ENCODE measurements around the gene ANXA2. TPM values are rescaled to one million over a fixed set of nuclear protein-coding genes. Genes with fewer than 3 reads are reported as not detected.

Gene ANXA2
- polyA plus RNA-seq, 2 donors: 1,972 to 2,098 TPM

DNA sequence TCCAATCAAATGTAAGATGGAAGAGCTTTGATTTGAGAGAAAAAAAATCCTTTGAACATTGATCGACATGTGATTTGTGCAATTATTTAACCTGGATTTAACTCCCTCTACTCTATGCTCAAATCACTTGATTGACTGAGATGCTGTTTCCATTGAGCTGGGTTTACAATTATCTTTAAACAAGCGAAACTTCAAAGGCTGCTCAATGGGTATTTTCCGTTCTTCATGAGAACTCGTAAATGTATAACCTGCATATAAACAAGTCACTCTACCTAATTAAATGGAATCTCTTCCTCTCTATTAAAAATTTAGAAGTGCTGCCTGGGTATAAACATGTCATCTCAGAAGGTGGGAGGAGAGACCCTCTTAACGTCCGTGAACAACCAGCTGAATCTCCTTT is 71.9 kb downstream of the ANXA2 start:
- H3K27ac ChIP-seq (ENCODE audit: low read depth in 2 of 2, low read length in 1 of 2): no peak overlapping the region
- H3K4me3 ChIP-seq (ENCODE audit: low read depth in 1 of 2, low read length in 2 of 2): no peak overlapping the region
- no peaks in the 10 kb centered on the region for H3K36me3 ChIP-seq (ENCODE audit: control insufficient read depth in 2 of 2, insufficient read depth in 2 of 2, low read length in 1 of 2)
- H3K4me1 ChIP-seq (ENCODE audit: control insufficient read depth in 2 of 2, insufficient read depth in 2 of 2, low read length in 1 of 2): no peaks in the 10 kb centered on the region
- 58% methylated on average over 6 of the region's 6 CpGs for WGBS, 2 donors
- no peaks in the 10 kb centered on the region for H3K9me3 ChIP-seq (ENCODE audit: control insufficient read depth in 2 of 2, insufficient read depth in 1 of 2, low read depth in 1 of 2, low read length in 1 of 2)
- H3K27me3 ChIP-seq (ENCODE audit: control insufficient read depth in 1 of 2, insufficient read depth in 2 of 2, low read length in 2 of 2): peaks cover 0 to 2% of the 10 kb centered on the region in 2 donors

- H3K36me3 ChIP-seq (ENCODE audit: control insufficient read depth in 2 of 2, insufficient read depth in 2 of 2, low read length in 1 of 2): no peaks in the 10 kb centered on the region
- no peaks in the 10 kb centered on the region for H3K9me3 ChIP-seq (ENCODE audit: control insufficient read depth in 2 of 2, insufficient read depth in 1 of 2, low read depth in 1 of 2, low read length in 1 of 2)
- no peak overlapping the region for H3K4me3 ChIP-seq (ENCODE audit: low read depth in 1 of 2, low read length in 2 of 2)
- no peak overlapping the region for H3K27ac ChIP-seq (ENCODE audit: low read depth in 2 of 2, low read length in 1 of 2)
- H3K27me3 ChIP-seq (ENCODE audit: control insufficient read depth in 1 of 2, insufficient read depth in 2 of 2, low read length in 2 of 2): peaks cover 0 to 2% of the 10 kb centered on the region in 2 donors
- WGBS, 2 donors: 59 to 62% methylated on average over 10 of the region's 10 CpGs
- H3K4me1 ChIP-seq (ENCODE audit: control insufficient read depth in 2 of 2, insufficient read depth in 2 of 2, low read length in 1 of 2): no peaks in the 10 kb centered on the region
Observed at GRCh38 chr15:60324706-60325438, 72.9 kb downstream of the ANXA2 start.

- no peak overlapping the region for H3K4me3 ChIP-seq (ENCODE audit: low read depth in 1 of 2, low read length in 2 of 2)
- H3K27ac ChIP-seq (ENCODE audit: low read depth in 2 of 2, low read length in 1 of 2): no peak overlapping the region
- no peaks in the 10 kb centered on the region for H3K36me3 ChIP-seq (ENCODE audit: control insufficient read depth in 2 of 2, insufficient read depth in 2 of 2, low read length in 1 of 2)
- WGBS, 2 donors: 77% methylated on average over 5 of the region's 5 CpGs
- H3K9me3 ChIP-seq (ENCODE audit: control insufficient read depth in 2 of 2, insufficient read depth in 1 of 2, low read depth in 1 of 2, low read length in 1 of 2): no peaks in the 10 kb centered on the region
- peaks cover 0 to 2% of the 10 kb centered on the region in 2 donors for H3K27me3 ChIP-seq (ENCODE audit: control insufficient read depth in 1 of 2, insufficient read depth in 2 of 2, low read length in 2 of 2)
- no peaks in the 10 kb centered on the region for H3K4me1 ChIP-seq (ENCODE audit: control insufficient read depth in 2 of 2, insufficient read depth in 2 of 2, low read length in 1 of 2)
Observed at GRCh38 chr15:60323322-60323721, 74.5 kb downstream of the ANXA2 start.

DNA sequence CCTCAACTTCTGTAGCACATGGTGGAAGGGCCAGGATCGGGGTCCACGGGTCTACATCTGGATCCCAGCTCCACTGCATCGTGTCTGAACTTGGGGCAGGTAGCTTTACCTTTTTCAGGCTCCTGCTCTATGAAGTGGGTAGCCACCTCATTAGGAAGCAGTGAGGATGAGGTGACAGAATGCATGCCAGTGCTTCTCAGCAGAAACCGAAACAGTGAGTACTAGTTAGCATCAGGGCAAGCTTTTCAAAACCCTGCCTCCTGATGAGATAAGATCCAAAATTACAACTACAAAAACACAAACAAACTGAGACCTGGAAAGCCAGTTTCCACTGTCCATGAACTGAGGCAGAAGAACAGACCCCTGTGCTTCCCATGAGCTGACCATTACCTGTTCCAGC is 77.4 kb downstream of the ANXA2 start:
- H3K4me3 ChIP-seq (ENCODE audit: low read depth in 1 of 2, low read length in 2 of 2): no peak overlapping the region
- H3K9me3 ChIP-seq (ENCODE audit: control insufficient read depth in 2 of 2, insufficient read depth in 1 of 2, low read depth in 1 of 2, low read length in 1 of 2): no peaks in the 10 kb centered on the region
- no peaks in the 10 kb centered on the region for H3K36me3 ChIP-seq (ENCODE audit: control insufficient read depth in 2 of 2, insufficient read depth in 2 of 2, low read length in 1 of 2)
- WGBS, 2 donors: 91 to 94% methylated on average over 4 of the region's 4 CpGs
- no peak overlapping the region for H3K27ac ChIP-seq (ENCODE audit: low read depth in 2 of 2, low read length in 1 of 2)
- H3K4me1 ChIP-seq (ENCODE audit: control insufficient read depth in 2 of 2, insufficient read depth in 2 of 2, low read length in 1 of 2): no peaks in the 10 kb centered on the region
- H3K27me3 ChIP-seq (ENCODE audit: control insufficient read depth in 1 of 2, insufficient read depth in 2 of 2, low read length in 2 of 2): peaks cover 0 to 2% of the 10 kb centered on the region in 2 donors

DNA sequence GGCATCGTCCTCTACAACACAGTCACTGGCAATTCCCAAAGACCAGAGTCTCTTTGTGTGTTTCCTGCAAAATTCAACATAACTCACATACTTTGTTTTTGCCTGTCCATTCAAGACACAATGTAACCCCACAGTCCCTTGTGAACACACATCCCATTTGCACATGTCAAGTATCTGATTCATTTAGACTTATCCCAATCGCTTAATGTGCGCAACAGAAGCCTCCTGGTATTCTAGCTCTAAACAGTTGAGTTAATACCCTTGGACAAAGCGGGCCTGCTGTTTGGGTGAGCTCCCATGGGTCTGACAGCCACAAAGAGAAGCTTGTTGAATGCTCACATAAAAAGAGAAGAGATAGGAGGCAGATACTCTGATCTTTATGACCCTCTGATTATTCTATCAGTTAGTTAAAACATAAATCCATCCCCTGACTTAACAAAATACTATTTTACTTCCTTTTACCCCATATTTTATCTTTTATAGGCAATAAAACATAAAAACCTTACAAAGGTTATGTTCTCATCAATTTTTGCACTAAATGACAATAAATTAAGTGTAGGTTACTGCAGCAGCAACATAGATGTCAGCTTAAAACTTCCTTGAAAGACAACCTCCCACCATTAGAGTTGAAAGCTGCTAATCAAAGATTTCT is 79.4 kb downstream of the ANXA2 start:
- WGBS, 2 donors: 91 to 94% methylated on average over 4 of the region's 4 CpGs
- Histone ChIP-seq H3K4me3 (ENCODE audit: low read depth in 1 of 2, low read length in 2 of 2) (no peak overlapping the region), H3K4me1 (ENCODE audit: control insufficient read depth in 2 of 2, insufficient read depth in 2 of 2, low read length in 1 of 2) (no peaks in the 10 kb centered on the region), H3K27me3 (ENCODE audit: control insufficient read depth in 1 of 2, insufficient read depth in 2 of 2, low read length in 2 of 2) (no peaks in the 10 kb centered on the region), H3K36me3 (ENCODE audit: control insufficient read depth in 2 of 2, insufficient read depth in 2 of 2, low read length in 1 of 2) (no peaks in the 10 kb centered on the region), H3K9me3 (ENCODE audit: control insufficient read depth in 2 of 2, insufficient read depth in 1 of 2, low read depth in 1 of 2, low read length in 1 of 2) (no peaks in the 10 kb centered on the region), H3K27ac (ENCODE audit: low read depth in 2 of 2, low read length in 1 of 2) (no peak overlapping the region)

DNA sequence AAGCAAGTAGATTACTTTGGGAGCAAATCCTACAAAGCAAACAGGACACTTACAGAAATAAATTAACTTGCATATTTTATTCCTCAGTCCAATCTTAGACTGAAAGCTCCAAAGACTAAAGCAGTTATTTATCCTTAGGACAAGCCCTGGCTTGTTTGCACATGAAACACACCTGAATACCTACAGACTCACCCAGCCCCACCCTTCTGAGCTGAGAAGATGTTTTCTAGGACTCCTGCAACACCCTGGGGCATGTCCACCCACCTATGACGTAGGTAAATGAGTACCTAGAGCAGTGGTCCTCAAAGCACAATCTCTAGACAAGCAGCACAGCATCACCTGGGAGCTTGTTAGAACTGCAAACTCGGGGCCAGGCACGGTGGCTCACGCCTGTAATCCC is 80.8 kb downstream of the ANXA2 start:
- Histone ChIP-seq H3K9me3 (ENCODE audit: control insufficient read depth in 2 of 2, insufficient read depth in 1 of 2, low read depth in 1 of 2, low read length in 1 of 2) (no peaks in the 10 kb centered on the region), H3K4me3 (ENCODE audit: low read depth in 1 of 2, low read length in 2 of 2) (no peak overlapping the region), H3K27ac (ENCODE audit: low read depth in 2 of 2, low read length in 1 of 2) (no peak overlapping the region), H3K4me1 (ENCODE audit: control insufficient read depth in 2 of 2, insufficient read depth in 2 of 2, low read length in 1 of 2) (no peaks in the 10 kb centered on the region), H3K36me3 (ENCODE audit: control insufficient read depth in 2 of 2, insufficient read depth in 2 of 2, low read length in 1 of 2) (no peaks in the 10 kb centered on the region), H3K27me3 (ENCODE audit: control insufficient read depth in 1 of 2, insufficient read depth in 2 of 2, low read length in 2 of 2) (no peaks in the 10 kb centered on the region)
- WGBS, 2 donors: 56 to 81% methylated on average over 4 of the region's 4 CpGs

DNA sequence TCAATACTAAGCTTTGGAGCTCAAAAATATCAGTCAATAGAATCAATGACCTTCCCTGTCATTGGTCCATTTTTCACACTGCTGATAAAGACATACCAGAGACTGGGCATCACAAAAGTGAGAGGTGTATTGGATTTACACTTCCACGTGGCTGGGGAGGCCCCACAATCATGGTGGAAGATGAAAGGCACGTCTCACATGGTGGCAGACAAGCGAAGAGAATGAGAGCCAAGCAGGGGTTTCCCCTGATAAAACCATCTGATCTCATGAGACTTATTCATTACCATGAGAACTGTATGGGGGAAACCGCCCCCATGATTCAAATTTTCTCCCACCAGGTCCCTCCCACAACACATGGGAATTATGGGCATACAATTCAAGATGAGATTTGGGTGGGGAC is 81.9 kb downstream of the ANXA2 start:
- Histone ChIP-seq H3K4me1 (ENCODE audit: control insufficient read depth in 2 of 2, insufficient read depth in 2 of 2, low read length in 1 of 2) (no peaks in the 10 kb centered on the region), H3K27ac (ENCODE audit: low read depth in 2 of 2, low read length in 1 of 2) (no peak overlapping the region), H3K4me3 (ENCODE audit: low read depth in 1 of 2, low read length in 2 of 2) (no peak overlapping the region), H3K27me3 (ENCODE audit: control insufficient read depth in 1 of 2, insufficient read depth in 2 of 2, low read length in 2 of 2) (no peaks in the 10 kb centered on the region), H3K9me3 (ENCODE audit: control insufficient read depth in 2 of 2, insufficient read depth in 1 of 2, low read depth in 1 of 2, low read length in 1 of 2) (no peaks in the 10 kb centered on the region), H3K36me3 (ENCODE audit: control insufficient read depth in 2 of 2, insufficient read depth in 2 of 2, low read length in 1 of 2) (no peaks in the 10 kb centered on the region)
- 43 to 66% methylated on average over 4 of the region's 4 CpGs for WGBS, 2 donors

DNA sequence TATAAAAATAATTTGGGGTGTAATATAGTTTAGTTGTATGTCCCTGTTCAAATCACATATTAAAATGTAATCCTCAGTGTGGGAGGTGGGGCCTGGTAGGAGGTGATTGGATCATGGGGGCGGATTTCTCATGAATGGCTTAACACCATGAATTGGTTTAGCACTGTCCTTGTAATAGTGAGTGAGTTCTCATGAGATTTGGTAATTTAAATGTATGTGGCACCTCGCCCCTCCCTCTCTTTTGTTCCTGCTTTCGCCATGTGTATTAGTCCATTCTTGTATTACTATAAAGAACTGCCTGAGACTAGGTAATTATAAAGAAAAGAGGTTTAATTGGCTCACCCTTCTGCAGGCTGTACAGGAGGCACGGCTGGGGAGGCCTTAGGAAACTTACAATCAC is 83.9 kb downstream of the ANXA2 start:
- 83 to 89% methylated on average over 4 of the region's 4 CpGs for WGBS, 2 donors
- no peak overlapping the region for H3K4me3 ChIP-seq (ENCODE audit: low read depth in 1 of 2, low read length in 2 of 2)
- H3K27me3 ChIP-seq (ENCODE audit: control insufficient read depth in 1 of 2, insufficient read depth in 2 of 2, low read length in 2 of 2): no peaks in the 10 kb centered on the region
- H3K4me1 ChIP-seq (ENCODE audit: control insufficient read depth in 2 of 2, insufficient read depth in 2 of 2, low read length in 1 of 2): no peaks in the 10 kb centered on the region
- H3K27ac ChIP-seq (ENCODE audit: low read depth in 2 of 2, low read length in 1 of 2): no peak overlapping the region
- H3K36me3 ChIP-seq (ENCODE audit: control insufficient read depth in 2 of 2, insufficient read depth in 2 of 2, low read length in 1 of 2): no peaks in the 10 kb centered on the region
- H3K9me3 ChIP-seq (ENCODE audit: control insufficient read depth in 2 of 2, insufficient read depth in 1 of 2, low read depth in 1 of 2, low read length in 1 of 2): no peaks in the 10 kb centered on the region

DNA sequence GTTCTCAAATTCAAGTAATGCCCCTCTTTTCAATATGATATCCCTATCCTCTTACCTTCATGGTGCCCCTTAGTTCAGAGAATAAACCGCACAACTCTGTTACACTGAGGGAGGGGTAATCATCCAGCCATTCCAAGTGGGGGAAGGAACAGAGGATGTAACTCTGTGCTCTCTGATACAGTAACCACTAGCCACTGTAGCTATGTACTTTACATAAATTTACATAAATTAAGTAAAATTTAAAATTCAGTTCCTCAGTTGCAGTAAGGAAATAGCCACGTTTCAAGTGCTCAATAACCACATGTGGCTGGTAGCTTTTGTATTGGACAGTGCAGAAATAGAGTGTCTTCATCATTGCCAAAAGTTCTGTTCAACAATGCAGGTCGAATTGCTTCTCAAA is 90.8 kb downstream of the ANXA2 start:
- Histone ChIP-seq H3K4me1 (ENCODE audit: control insufficient read depth in 2 of 2, insufficient read depth in 2 of 2, low read length in 1 of 2) (no peaks in the 10 kb centered on the region), H3K36me3 (ENCODE audit: control insufficient read depth in 2 of 2, insufficient read depth in 2 of 2, low read length in 1 of 2) (no peaks in the 10 kb centered on the region), H3K27ac (ENCODE audit: low read depth in 2 of 2, low read length in 1 of 2) (no peak overlapping the region), H3K4me3 (ENCODE audit: low read depth in 1 of 2, low read length in 2 of 2) (no peak overlapping the region), H3K9me3 (ENCODE audit: control insufficient read depth in 2 of 2, insufficient read depth in 1 of 2, low read depth in 1 of 2, low read length in 1 of 2) (no peaks in the 10 kb centered on the region), H3K27me3 (ENCODE audit: control insufficient read depth in 1 of 2, insufficient read depth in 2 of 2, low read length in 2 of 2) (peaks cover 2 to 5% of the 10 kb centered on the region in 2 donors)
- WGBS, 2 donors: 67 to 68% methylated on average over 3 of the region's 3 CpGs

DNA sequence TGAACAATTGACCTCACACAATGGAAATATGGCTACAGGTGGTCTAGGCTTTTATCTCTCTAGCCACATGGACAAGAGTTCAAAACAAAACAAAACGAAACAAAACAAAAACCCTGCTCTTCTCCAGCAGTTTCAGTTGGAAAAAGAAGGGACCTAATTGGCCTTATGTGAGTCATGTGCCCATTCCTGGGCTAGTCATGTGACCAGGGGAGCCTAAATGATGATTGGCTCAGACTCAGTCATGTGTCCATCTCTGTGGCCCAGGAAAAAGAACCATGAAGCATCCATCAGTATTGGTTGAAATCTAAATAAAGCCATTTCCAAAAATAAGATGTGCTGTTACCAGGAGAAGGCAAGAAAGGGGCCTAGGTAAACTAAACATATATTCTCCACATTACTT is 96.8 kb downstream of the ANXA2 start:
- no peaks in the 10 kb centered on the region for H3K9me3 ChIP-seq (ENCODE audit: control insufficient read depth in 2 of 2, insufficient read depth in 1 of 2, low read depth in 1 of 2, low read length in 1 of 2)
- no peaks in the 10 kb centered on the region for H3K36me3 ChIP-seq (ENCODE audit: control insufficient read depth in 2 of 2, insufficient read depth in 2 of 2, low read length in 1 of 2)
- WGBS, 2 donors: 75 to 92% methylated on average over 1 of the region's 1 CpG
- no peak overlapping the region for H3K27ac ChIP-seq (ENCODE audit: low read depth in 2 of 2, low read length in 1 of 2)
- peaks cover 0 to 2% of the 10 kb centered on the region in 2 donors for H3K27me3 ChIP-seq (ENCODE audit: control insufficient read depth in 1 of 2, insufficient read depth in 2 of 2, low read length in 2 of 2)
- H3K4me3 ChIP-seq (ENCODE audit: low read depth in 1 of 2, low read length in 2 of 2): no peak overlapping the region
- H3K4me1 ChIP-seq (ENCODE audit: control insufficient read depth in 2 of 2, insufficient read depth in 2 of 2, low read length in 1 of 2): no peaks in the 10 kb centered on the region
